ENCODE measurements around the gene GNL1. TPM values are rescaled to one million over a fixed set of nuclear protein-coding genes. Genes with fewer than 3 reads are reported as not detected.

Gene GNL1
- polyA plus RNA-seq, 1 donor (not counting 4 experiments of a cell fraction or from before 2014, with no cell fraction given) = 39.5 TPM

DNA sequence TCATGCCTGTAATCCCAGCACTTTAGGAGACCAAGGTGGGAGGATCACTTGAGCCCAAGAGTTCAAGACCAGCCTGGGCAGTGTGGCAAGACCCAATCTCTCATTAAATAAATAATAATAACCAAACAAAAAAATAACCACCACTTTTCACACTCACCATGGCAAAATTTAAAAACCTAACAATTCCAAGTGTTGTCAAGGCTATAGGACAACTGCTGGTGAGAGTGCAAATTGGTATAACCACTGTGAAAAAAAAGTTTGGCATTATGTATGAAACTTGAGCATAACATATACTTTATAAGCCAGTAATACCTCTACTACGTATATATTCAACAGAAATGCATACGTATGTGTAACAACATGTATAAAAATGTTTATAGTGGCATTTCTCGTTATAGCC lies 4.6 kb upstream of the GNL1 start:
- H3K4me3 ChIP-seq (ENCODE audit: control insufficient read depth in 2 of 3, extremely low read depth in 1 of 3, insufficient read depth in 2 of 3, low read depth in 1 of 3, low read length in 3 of 3) = no peak overlapping the region
- no peak overlapping the region for H2AFZ ChIP-seq (ENCODE audit: control insufficient read depth, low read length)
- FAIRE-seq (no peak), DNase-seq (ENCODE audit: low read depth, low spot score) (no peak)
- H3K4me2 ChIP-seq (ENCODE audit: control insufficient read depth, extremely low read depth, insufficient read depth, low read depth, low read length) = no peak overlapping the region
- H3K36me3 ChIP-seq (ENCODE audit: control insufficient read depth in 2 of 2, extremely low read depth in 1 of 2, insufficient read depth in 2 of 2, low read length in 2 of 2) = peaks cover 6 to 7% of the 10 kb centered on the region in 2 experiments
- no peak overlapping the region for H3K9ac ChIP-seq (ENCODE audit: control insufficient read depth, extremely low read depth, insufficient read depth, low read length)
- TF ChIP-seq EZH2 (IDR thresholded peaks at IDR 0.05; ENCODE audit: low read length) (no peak), CTCF (optimal IDR thresholded peaks at IDR 0.05 in 1 of 3, IDR thresholded peaks at IDR 0.05 in 1 of 3, conservative IDR thresholded peaks at IDR 0.05 in 1 of 3; ENCODE audit: extremely low read depth in 1 of 3, insufficient read depth in 2 of 3, low read length in 3 of 3) (no peak)
- no peak overlapping the region for H3K27ac ChIP-seq (ENCODE audit: control insufficient read depth, insufficient read depth, low read length)
- peaks cover 15% of the 10 kb centered on the region for H3K79me2 ChIP-seq (ENCODE audit: control insufficient read depth, insufficient read depth, low read length)
- H3K27me3 ChIP-seq (ENCODE audit: control insufficient read depth, extremely low read depth, insufficient read depth, low read length) = no peaks in the 10 kb centered on the region
- H3K9me1 ChIP-seq (ENCODE audit: control insufficient read depth, extremely low read depth, insufficient read depth, low read length) = peaks cover 4% of the 10 kb centered on the region
- dilution Hi-C loops (cut with MboI; ENCODE audit: extremely low pct_ligation_motif_present, low sequenced_read_pairs) = no loop called here
- H3K9me3 ChIP-seq (ENCODE audit: control insufficient read depth, low read depth, low read length) = no peaks in the 10 kb centered on the region
- H4K20me1 ChIP-seq (ENCODE audit: control insufficient read depth, extremely low read depth, insufficient read depth, low read length) = no peaks in the 10 kb centered on the region
- peaks cover 7% of the 10 kb centered on the region for H3K4me1 ChIP-seq (ENCODE audit: control insufficient read depth, extremely low read depth, insufficient read depth, low read length)

GRCh38 chr6:30557683-30557981 lies 1.3 kb upstream of the GNL1 start:
- FAIRE-seq (no peak), DNase-seq (ENCODE audit: low read depth, low spot score) (no peak)
- no peaks in the 10 kb centered on the region for H3K9me3 ChIP-seq (ENCODE audit: control insufficient read depth, low read depth, low read length)
- peak overlapping the region; percentile 89 for H3K27ac ChIP-seq (ENCODE audit: control insufficient read depth, insufficient read depth, low read length)
- H3K4me1 ChIP-seq (ENCODE audit: control insufficient read depth, extremely low read depth, insufficient read depth, low read length) = peaks cover 18% of the 10 kb centered on the region
- peaks cover 23% of the 10 kb centered on the region for H3K79me2 ChIP-seq (ENCODE audit: control insufficient read depth, insufficient read depth, low read length)
- peak overlapping the region; percentile 99 for H3K4me2 ChIP-seq (ENCODE audit: control insufficient read depth, extremely low read depth, insufficient read depth, low read depth, low read length)
- peaks cover 4% of the 10 kb centered on the region for H3K9me1 ChIP-seq (ENCODE audit: control insufficient read depth, extremely low read depth, insufficient read depth, low read length)
- peak overlapping the region; percentile 95 for H3K9ac ChIP-seq (ENCODE audit: control insufficient read depth, extremely low read depth, insufficient read depth, low read length)
- TF ChIP-seq CTCF (optimal IDR thresholded peaks at IDR 0.05 in 1 of 3, IDR thresholded peaks at IDR 0.05 in 1 of 3, conservative IDR thresholded peaks at IDR 0.05 in 1 of 3; ENCODE audit: extremely low read depth in 1 of 3, insufficient read depth in 2 of 3, low read length in 3 of 3) (no peak), EZH2 (IDR thresholded peaks at IDR 0.05; ENCODE audit: low read length) (no peak)
- no peaks in the 10 kb centered on the region for H3K27me3 ChIP-seq (ENCODE audit: control insufficient read depth, extremely low read depth, insufficient read depth, low read length)
- dilution Hi-C loops (cut with MboI; ENCODE audit: extremely low pct_ligation_motif_present, low sequenced_read_pairs) = no loop called here
- H3K36me3 ChIP-seq (ENCODE audit: control insufficient read depth in 2 of 2, extremely low read depth in 1 of 2, insufficient read depth in 2 of 2, low read length in 2 of 2) = peaks cover 15 to 16% of the 10 kb centered on the region in 2 experiments
- peak overlapping the region; percentile 91 to 100 (median 99) for H3K4me3 ChIP-seq (ENCODE audit: control insufficient read depth in 2 of 3, extremely low read depth in 1 of 3, insufficient read depth in 2 of 3, low read depth in 1 of 3, low read length in 3 of 3)
- no peaks in the 10 kb centered on the region for H4K20me1 ChIP-seq (ENCODE audit: control insufficient read depth, extremely low read depth, insufficient read depth, low read length)
- peak overlapping the region; percentile 92 for H2AFZ ChIP-seq (ENCODE audit: control insufficient read depth, low read length)
